ENCODE data around the gene DMD. TPM values are rescaled to one million over a fixed set of nuclear protein-coding genes. Genes with fewer than 3 reads are reported as not detected.

DMD gene
- total RNA-seq, 1 donor from 2014 or later: 2.5 TPM

DNA sequence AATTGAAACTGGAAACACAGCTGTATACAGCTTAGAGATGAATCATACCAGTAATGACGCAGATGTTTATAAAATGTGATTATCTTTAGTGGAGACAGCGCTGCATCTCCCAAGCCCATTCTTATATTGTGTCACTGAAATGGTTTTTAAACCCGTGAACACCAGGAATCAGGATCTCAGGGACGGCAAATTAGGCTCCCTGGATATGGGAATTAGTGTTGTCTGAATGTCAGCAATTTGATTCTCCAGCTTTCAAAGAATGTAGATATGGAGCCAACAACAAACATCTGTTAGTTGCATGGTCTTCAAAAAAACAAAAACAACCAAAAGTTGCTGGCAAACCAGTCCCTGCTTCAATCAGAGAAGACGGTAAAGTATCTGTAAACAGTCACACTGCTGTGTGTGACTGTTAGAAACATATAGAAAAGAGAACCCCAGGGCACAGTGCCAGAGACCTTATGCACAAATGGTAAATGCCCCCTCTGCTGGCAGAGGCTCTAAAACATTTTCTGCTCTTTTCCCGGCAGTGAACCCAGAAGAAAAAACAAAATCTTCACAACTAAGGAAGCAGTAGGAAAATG is 1787.7 kb downstream of the DMD start:
- Histone ChIP-seq H3K36me3 (ENCODE audit: control insufficient read depth, insufficient read depth, low read length) (no peaks in the 10 kb centered on the region), H3K4me3 (ENCODE audit: low read depth, low read length) (no peak overlapping the region), H3K27me3 (ENCODE audit: control insufficient read depth, insufficient read depth, low read length) (no peaks in the 10 kb centered on the region)
- DNase-seq (ENCODE audit: low read depth): no peak
- TF ChIP-seq, protein P1, sequence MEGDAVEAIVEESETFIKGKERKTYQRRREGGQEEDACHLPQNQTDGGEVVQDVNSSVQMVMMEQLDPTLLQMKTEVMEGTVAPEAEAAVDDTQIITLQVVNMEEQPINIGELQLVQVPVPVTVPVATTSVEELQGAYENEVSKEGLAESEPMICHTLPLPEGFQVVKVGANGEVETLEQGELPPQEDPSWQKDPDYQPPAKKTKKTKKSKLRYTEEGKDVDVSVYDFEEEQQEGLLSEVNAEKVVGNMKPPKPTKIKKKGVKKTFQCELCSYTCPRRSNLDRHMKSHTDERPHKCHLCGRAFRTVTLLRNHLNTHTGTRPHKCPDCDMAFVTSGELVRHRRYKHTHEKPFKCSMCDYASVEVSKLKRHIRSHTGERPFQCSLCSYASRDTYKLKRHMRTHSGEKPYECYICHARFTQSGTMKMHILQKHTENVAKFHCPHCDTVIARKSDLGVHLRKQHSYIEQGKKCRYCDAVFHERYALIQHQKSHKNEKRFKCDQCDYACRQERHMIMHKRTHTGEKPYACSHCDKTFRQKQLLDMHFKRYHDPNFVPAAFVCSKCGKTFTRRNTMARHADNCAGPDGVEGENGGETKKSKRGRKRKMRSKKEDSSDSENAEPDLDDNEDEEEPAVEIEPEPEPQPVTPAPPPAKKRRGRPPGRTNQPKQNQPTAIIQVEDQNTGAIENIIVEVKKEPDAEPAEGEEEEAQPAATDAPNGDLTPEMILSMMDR (IDR thresholded peaks at IDR 0.05; ENCODE audit: insufficient read depth, low read length, poor library complexity, severe bottlenecking): peak; percentile 44

DNA sequence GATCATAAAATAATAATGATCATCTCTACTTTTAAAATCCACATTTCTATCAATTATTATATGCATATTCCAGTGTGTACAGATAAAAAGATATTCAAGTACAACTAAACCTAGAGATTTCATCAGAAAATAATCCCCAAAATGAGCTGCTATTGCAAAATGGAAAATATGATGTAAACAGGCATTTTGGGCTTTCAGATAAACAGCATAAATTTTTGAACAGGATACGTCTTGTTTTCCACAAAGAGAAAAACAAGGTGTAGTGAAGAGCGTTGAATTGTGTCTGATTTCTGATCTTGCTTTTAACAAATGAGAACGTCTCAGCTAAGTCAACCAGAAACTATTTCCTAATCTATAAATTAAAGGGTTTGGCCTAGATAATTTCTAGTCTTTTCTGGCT is 1789.9 kb downstream of the DMD start:
- TF ChIP-seq, protein P1 (IDR thresholded peaks at IDR 0.05; ENCODE audit: insufficient read depth, low read length, poor library complexity, severe bottlenecking): no peak
- H3K27me3 ChIP-seq (ENCODE audit: control insufficient read depth, insufficient read depth, low read length): no peaks in the 10 kb centered on the region
- no peak for DNase-seq (ENCODE audit: low read depth)
- H3K4me3 ChIP-seq (ENCODE audit: low read depth, low read length): no peak overlapping the region
- H3K36me3 ChIP-seq (ENCODE audit: control insufficient read depth, insufficient read depth, low read length): no peaks in the 10 kb centered on the region

DNA sequence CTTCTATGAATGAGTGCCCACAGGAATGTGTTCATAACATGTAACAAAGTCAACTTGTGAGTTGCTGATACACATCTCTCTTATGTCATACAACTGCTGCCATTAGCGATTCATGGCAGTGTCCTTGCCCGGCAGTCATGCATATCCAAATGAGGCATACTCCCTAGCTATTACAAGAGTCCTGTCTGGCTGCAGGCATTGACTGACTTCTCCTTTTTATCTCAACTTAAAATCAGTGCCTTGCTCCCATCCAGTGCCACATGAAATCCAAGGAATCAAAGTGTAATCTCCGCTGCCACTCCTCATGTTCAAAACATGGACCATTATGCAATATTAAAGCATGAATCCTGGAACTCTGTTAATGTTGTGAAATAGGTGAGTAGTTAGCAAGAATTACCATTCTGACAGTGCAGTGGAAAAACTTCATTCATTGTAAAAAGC is 1790.6 kb downstream of the DMD start:
- no peak overlapping the region for H3K4me3 ChIP-seq (ENCODE audit: low read depth, low read length)
- TF ChIP-seq, protein P1 (IDR thresholded peaks at IDR 0.05; ENCODE audit: insufficient read depth, low read length, poor library complexity, severe bottlenecking): no peak
- DNase-seq (ENCODE audit: low read depth): peak; percentile 72
- H3K27me3 ChIP-seq (ENCODE audit: control insufficient read depth, insufficient read depth, low read length): no peaks in the 10 kb centered on the region
- no peaks in the 10 kb centered on the region for H3K36me3 ChIP-seq (ENCODE audit: control insufficient read depth, insufficient read depth, low read length)

DNA sequence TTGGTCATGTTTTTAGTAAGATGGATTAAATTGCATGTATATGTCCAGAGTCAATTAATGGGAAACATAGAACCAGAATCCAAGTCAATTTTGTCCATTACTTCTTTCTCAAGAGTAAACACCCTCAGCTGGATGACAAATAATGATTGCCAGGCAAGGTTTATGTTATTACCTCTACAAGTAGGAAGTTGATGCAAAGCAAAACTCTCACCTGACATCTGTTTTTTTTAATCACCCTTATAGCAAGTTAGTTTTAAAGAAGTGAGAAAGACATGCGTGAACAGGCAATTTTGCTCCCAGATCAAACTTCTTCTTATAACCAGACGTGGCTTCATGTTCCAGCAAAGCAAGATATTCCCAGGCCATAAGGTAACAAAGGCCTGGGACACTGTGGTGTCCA is 1791.0 kb downstream of the DMD start:
- Histone ChIP-seq H3K27me3 (ENCODE audit: control insufficient read depth, insufficient read depth, low read length) (no peaks in the 10 kb centered on the region), H3K36me3 (ENCODE audit: control insufficient read depth, insufficient read depth, low read length) (no peaks in the 10 kb centered on the region), H3K4me3 (ENCODE audit: low read depth, low read length) (no peak overlapping the region)
- TF ChIP-seq, protein P1 (IDR thresholded peaks at IDR 0.05; ENCODE audit: insufficient read depth, low read length, poor library complexity, severe bottlenecking): no peak
- DNase-seq (ENCODE audit: low read depth): no peak

DNA sequence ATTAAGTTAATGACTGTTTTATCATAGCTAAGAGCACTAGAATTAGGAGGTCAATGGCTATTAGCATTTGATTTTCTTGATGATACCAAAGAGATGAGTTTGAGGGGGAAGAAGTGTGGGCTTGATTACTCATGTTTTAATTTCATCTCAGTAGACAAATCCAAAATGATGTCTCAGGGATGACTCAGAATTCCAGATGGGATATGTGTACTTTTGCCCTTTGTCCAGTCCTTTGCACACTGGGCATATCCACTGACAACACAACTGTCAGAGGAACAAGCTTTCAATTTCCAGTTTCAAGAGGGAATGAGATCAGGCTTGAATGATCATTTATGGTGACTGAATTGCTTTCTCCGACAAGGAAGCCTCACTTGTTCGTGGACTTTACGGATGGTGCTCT is 1814.2 kb downstream of the DMD start:
- DNase-seq (ENCODE audit: low read depth): no peak
- no peak overlapping the region for H3K4me3 ChIP-seq (ENCODE audit: low read depth, low read length)
- no peaks in the 10 kb centered on the region for H3K27me3 ChIP-seq (ENCODE audit: control insufficient read depth, insufficient read depth, low read length)
- TF ChIP-seq, protein P1 (IDR thresholded peaks at IDR 0.05; ENCODE audit: insufficient read depth, low read length, poor library complexity, severe bottlenecking): no peak
- H3K36me3 ChIP-seq (ENCODE audit: control insufficient read depth, insufficient read depth, low read length): no peaks in the 10 kb centered on the region

DNA sequence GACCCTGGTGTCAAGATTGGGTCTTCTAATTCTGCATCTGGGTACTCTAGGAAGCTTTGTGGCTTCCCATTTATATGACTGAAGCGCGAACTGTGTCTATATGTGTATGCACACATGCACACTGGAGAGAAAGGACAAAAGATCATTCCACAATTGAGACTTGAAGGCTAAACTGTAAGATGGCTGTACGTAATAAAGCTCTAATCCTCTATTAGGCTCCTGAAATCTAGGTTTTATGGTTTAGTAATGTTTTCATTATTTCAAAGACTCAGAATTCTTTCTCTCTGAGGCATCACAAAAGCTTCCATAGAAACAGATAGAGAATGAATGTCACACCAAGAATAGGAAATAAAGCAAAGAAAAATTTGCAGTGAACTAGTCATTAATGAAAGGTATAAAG is 1818.8 kb downstream of the DMD start:
- no peaks in the 10 kb centered on the region for H3K36me3 ChIP-seq (ENCODE audit: control insufficient read depth, insufficient read depth, low read length)
- H3K4me3 ChIP-seq (ENCODE audit: low read depth, low read length): no peak overlapping the region
- TF ChIP-seq, protein P1 (IDR thresholded peaks at IDR 0.05; ENCODE audit: insufficient read depth, low read length, poor library complexity, severe bottlenecking): no peak
- DNase-seq (ENCODE audit: low read depth): no peak
- H3K27me3 ChIP-seq (ENCODE audit: control insufficient read depth, insufficient read depth, low read length): no peaks in the 10 kb centered on the region

All from kidney epithelial cell (primary cell).